Measurements from ENCODE around the gene ENTREP3.

DNA sequence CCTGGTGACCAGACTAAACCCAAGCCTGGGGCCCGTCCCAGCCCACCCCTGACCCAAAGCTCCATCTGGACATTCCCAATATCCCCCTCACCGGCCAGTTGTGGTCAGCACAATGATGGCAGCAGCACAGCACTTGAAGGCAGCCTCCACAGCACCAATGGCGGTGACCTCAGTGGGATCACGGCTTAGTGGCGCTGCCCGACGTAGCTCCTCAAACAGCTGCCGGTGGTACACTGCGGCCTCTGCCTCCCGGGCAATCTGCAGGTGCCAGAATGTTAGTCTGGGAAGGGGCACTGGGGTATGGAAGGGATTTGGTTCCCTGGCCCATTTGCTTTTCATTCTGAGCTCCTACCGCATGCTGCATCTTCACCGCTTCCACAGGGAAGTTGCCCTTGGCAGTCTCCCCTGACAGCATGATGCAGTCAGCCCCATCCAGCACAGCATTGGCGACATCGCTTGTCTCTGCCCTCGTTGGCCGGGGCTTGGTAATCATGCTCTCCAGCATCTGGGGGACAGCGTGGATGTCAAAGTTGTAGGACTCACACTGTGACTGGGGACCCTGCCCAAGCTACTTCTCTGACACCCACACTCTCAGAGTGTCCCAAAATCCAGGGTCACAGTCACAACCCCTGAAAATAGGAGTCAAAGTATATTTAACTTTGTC, 37.9 kb upstream of the ENTREP3 start:
- TF ChIP-seq CTCF (IDR thresholded peaks at IDR 0.05) (no peak), POLR2AphosphoS5 (IDR thresholded peaks at IDR 0.05) (no peak), POLR2A (IDR thresholded peaks at IDR 0.05) (no peak), EP300 (IDR thresholded peaks at IDR 0.05; ENCODE audit: low read depth) (no peak)
